ENCODE measurements around the gene F13A1. TPM values are rescaled to one million over a fixed set of nuclear protein-coding genes. Genes with fewer than 3 reads are reported as not detected.

The F13A1 gene
- total and polyA plus RNA-seq, 2 of the 8 experiments (the other 6 are each of a cell fraction or from before 2014, with no cell fraction given) = 0.57 to 1.5 TPM

- H2BK120ac ChIP-seq (replicated peaks; ENCODE audit: low read depth, low read length) = no peak overlapping the region
- no peak overlapping the region for H4K8ac ChIP-seq (ENCODE audit: extremely low read depth, insufficient read depth, low read length)
- H2AFZ ChIP-seq (ENCODE audit: low read length) = no peak overlapping the region
- H3K56ac ChIP-seq (replicated peaks; ENCODE audit: insufficient read length, low read depth, low read length) = no peak overlapping the region
- no peak for TF ChIP-seq CEBPB (IDR thresholded peaks at IDR 0.05; ENCODE audit: low read depth, low read length)
- H4K91ac ChIP-seq (replicated peaks; ENCODE audit: insufficient read length, low read length) = no peak overlapping the region
- no peaks in the 10 kb centered on the region for H3K79me1 ChIP-seq (ENCODE audit: low read depth, low read length)
- FAIRE-seq = no peak
- H3K27me3 ChIP-seq (replicated peaks in 1 of 4; ENCODE audit: control insufficient read depth in 3 of 4, extremely low read depth in 1 of 4, insufficient read depth in 3 of 4, low read length in 3 of 4) = no peaks in the 10 kb centered on the region
- no peak overlapping the region for H3K23ac ChIP-seq (ENCODE audit: insufficient read length)
- no peak overlapping the region for H3K4me2 ChIP-seq (ENCODE audit: insufficient read depth in 1 of 2, low read depth in 2 of 2, low read length in 2 of 2)
- H2BK15ac ChIP-seq (ENCODE audit: low read length) = no peak overlapping the region
- WGBS, 2 experiments (ENCODE audit: extremely low coverage in 1 of 2, insufficient coverage in 1 of 2, insufficient read length in 1 of 2, insufficient replicate concordance in 2 of 2, low coverage in 1 of 2, low lambda C conversion rate in 2 of 2, missing lambda C conversion rate in 1 of 2) = 92% methylated on average over 4 of the region's 4 CpGs; no CpG with 5 or more reads in 1 of the 2 experiments
- no peaks in the 10 kb centered on the region; the same call in 1 of the 2 replicates for H3K23me2 ChIP-seq (ENCODE audit: low read depth, low read length)
- no peaks in the 10 kb centered on the region for H3K9me3 ChIP-seq (ENCODE audit: insufficient read depth in 2 of 2, low read depth in 1 of 2, low read length in 1 of 2)
- no peak overlapping the region for H3K9ac ChIP-seq (replicated peaks in 1 of 4; ENCODE audit: extremely low read depth in 1 of 4, low read depth in 3 of 4, low read length in 3 of 4)
- DNase-seq (ENCODE audit: low read depth in 1 of 2, low spot score in 2 of 2) = no peak
- no peaks in the 10 kb centered on the region for H3K79me2 ChIP-seq (ENCODE audit: control insufficient read depth in 1 of 2, insufficient read depth in 2 of 2, low read length in 2 of 2)
- ChIA-PET POLR2A (ENCODE audit: partially characterized antibody) (interaction anchor here (0.6 kb wide), 2 partner anchors 9 to 14 kb away, joined by 3 read pairs; no protein-coding TSS in a partner anchor), CTCF (ENCODE audit: partially characterized antibody) (interaction anchor here (0.9 kb wide), 1 partner anchor 34 kb away, joined by 5 read pairs; no protein-coding TSS in a partner anchor)
- no peaks in the 10 kb centered on the region for H4K20me1 ChIP-seq (replicated peaks in 1 of 2; ENCODE audit: control insufficient read depth in 1 of 2, insufficient read depth in 2 of 2, low read length in 2 of 2)
- no peak overlapping the region for H3K14ac ChIP-seq (ENCODE audit: insufficient read length)
- H3K36me3 ChIP-seq (ENCODE audit: control insufficient read depth in 2 of 4, insufficient read depth in 4 of 4, low read length in 3 of 4) = no peaks in the 10 kb centered on the region
- no peak overlapping the region for H3K4ac ChIP-seq (replicated peaks; ENCODE audit: insufficient read length, low read depth, low read length)
- no peak overlapping the region for H4K5ac ChIP-seq (ENCODE audit: insufficient read length, low read depth, low read length)
- H3K27ac ChIP-seq (ENCODE audit: low read depth, low read length) = no peak overlapping the region
- H2BK5ac ChIP-seq (ENCODE audit: low read depth, low read length) = no peak overlapping the region
- no peak overlapping the region for H3K18ac ChIP-seq (ENCODE audit: extremely low read depth, low read length)
- no peak overlapping the region for H2BK12ac ChIP-seq (ENCODE audit: low read depth, low read length)
- H3K4me1 ChIP-seq (replicated peaks in 1 of 4; ENCODE audit: control insufficient read depth in 3 of 4, insufficient read depth in 4 of 4, low read length in 3 of 4) = no peaks in the 10 kb centered on the region
- no peak overlapping the region for H3K4me3 ChIP-seq (ENCODE audit: extremely low read depth in 1 of 4, insufficient read depth in 2 of 4, low read depth in 3 of 4, low read length in 4 of 4)
- H2BK20ac ChIP-seq (ENCODE audit: low read length) = no peak overlapping the region
- H2AK5ac ChIP-seq (ENCODE audit: low read depth, low read length) = no peak overlapping the region
These were observed 30.2 kb upstream of the F13A1 start for GRCh38 chr6:6350696-6351095.

Data from H1 (cell line).